ENCODE data around the gene COPZ2.
"Not testable (repeated sequence)": the region's sequence is repeated elsewhere in the genome, so short reads cannot be mapped to it uniquely, and the experiment has no call there.

Gene COPZ2

DNA sequence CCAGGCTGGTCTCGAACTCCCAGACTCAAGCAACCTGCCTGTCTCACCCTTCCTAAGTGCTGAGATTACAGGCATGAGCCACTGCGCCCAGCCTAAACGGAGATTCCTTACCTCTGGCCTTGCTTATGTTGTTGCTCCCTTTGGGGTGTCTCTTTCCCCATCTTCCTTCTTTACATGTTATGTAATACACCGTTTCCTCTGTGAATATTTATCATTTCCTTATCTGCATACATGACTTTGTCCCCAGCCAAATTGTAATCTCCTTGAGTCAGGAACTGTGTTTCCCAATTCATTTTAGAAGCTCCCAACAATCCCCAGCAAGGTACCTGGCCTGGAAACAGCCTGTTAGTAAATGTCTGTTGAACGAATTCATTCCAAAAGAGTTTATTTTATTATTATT, 15.7 kb downstream of the COPZ2 start:
- Histone ChIP-seq H3K27me3 (replicated peaks; ENCODE audit: control insufficient read depth, insufficient read depth, low read length) (no peaks in the 10 kb centered on the region; the same call in 1 of the 2 replicates), H3K4me3 (replicated peaks; ENCODE audit: low read depth, low read length) (no peak overlapping the region), H3K36me3 (ENCODE audit: control insufficient read depth, insufficient read depth, low read length) (no peaks in the 10 kb centered on the region)
- TF ChIP-seq, protein P1, sequence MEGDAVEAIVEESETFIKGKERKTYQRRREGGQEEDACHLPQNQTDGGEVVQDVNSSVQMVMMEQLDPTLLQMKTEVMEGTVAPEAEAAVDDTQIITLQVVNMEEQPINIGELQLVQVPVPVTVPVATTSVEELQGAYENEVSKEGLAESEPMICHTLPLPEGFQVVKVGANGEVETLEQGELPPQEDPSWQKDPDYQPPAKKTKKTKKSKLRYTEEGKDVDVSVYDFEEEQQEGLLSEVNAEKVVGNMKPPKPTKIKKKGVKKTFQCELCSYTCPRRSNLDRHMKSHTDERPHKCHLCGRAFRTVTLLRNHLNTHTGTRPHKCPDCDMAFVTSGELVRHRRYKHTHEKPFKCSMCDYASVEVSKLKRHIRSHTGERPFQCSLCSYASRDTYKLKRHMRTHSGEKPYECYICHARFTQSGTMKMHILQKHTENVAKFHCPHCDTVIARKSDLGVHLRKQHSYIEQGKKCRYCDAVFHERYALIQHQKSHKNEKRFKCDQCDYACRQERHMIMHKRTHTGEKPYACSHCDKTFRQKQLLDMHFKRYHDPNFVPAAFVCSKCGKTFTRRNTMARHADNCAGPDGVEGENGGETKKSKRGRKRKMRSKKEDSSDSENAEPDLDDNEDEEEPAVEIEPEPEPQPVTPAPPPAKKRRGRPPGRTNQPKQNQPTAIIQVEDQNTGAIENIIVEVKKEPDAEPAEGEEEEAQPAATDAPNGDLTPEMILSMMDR (IDR thresholded peaks at IDR 0.05; ENCODE audit: insufficient read depth, low read length, poor library complexity, severe bottlenecking) = no peak
- DNase-seq (ENCODE audit: extremely low read depth, insufficient read length) = no peak

DNA sequence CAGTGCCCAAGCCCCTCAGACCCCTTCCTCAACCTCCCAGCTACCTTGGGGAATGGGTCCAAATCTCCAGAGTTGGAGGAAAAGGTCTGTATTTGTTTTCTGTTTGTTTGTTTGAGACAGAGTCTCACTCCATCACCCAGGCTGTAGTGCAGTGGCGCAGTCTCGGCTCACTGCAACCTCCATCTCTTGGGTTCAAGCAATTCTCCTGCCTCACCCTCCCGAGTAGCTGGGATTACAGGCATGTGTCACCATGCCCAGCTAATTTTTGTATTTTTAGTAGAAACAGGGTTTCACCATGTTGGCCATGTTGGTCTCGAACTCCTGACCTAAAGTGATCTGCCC, 19.8 kb downstream of the COPZ2 start:
- not testable (repeated sequence) for H3K4me3 ChIP-seq (replicated peaks; ENCODE audit: low read depth, low read length); DNase-seq (ENCODE audit: extremely low read depth, insufficient read length); H3K27me3 ChIP-seq (replicated peaks; ENCODE audit: control insufficient read depth, insufficient read depth, low read length); H3K36me3 ChIP-seq (ENCODE audit: control insufficient read depth, insufficient read depth, low read length)

DNA sequence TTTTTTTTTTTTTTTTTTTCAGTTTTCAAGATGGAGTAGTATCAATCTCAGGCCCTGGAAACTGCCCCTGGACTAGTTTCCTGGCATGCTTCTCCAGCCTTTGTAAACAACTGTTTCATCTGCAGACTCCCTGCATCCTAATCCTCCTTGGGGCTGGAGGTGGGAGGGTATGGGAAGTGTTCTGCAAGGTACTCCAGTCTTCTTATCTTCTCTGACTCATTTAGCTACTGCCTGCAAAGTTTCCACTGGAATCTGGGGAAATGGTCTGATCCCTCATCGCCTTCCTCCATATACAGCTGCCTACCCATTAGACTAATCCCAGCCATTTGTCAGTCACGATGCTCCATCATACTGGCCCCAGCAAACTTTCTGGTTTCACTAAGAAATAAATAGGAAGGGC, 21.5 kb downstream of the COPZ2 start:
- DNase-seq (ENCODE audit: extremely low read depth, insufficient read length) = no peak
- Histone ChIP-seq H3K27me3 (replicated peaks; ENCODE audit: control insufficient read depth, insufficient read depth, low read length) (no peaks in the 10 kb centered on the region; the same call in 1 of the 2 replicates), H3K36me3 (ENCODE audit: control insufficient read depth, insufficient read depth, low read length) (no peaks in the 10 kb centered on the region), H3K4me3 (replicated peaks; ENCODE audit: low read depth, low read length) (no peak overlapping the region)
- TF ChIP-seq, protein P1 (IDR thresholded peaks at IDR 0.05; ENCODE audit: insufficient read depth, low read length, poor library complexity, severe bottlenecking) = no peak

DNA sequence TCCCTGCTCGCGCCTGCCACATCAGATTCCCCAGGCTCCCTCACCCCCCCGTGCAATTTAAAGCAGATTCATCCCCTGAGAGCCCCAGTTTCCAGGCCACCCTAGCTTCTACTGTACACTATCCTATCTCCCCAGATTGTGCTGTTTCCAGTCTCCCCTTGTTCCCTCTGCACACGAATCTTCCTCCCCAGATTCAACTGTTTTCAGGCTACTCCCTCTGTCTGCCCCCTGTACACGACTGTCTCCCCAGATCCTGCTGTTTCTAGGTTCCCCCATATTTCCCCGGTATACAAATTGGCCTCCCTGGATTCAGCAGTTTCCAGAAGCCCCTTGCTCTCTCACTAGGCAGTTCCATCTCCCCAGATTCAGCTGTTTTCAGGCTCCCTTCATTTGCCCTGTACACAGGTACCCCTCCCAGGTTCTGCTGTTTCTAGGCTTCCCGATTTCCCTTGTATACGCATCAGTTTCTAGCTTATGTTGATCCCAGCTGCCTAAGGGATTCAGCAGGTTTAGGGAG, 22.9 kb downstream of the COPZ2 start:
- Histone ChIP-seq H3K4me3 (replicated peaks; ENCODE audit: low read depth, low read length) (no peak overlapping the region), H3K27me3 (replicated peaks; ENCODE audit: control insufficient read depth, insufficient read depth, low read length) (no peaks in the 10 kb centered on the region; the same call in 1 of the 2 replicates), H3K36me3 (ENCODE audit: control insufficient read depth, insufficient read depth, low read length) (no peaks in the 10 kb centered on the region)
- no peak for DNase-seq (ENCODE audit: extremely low read depth, insufficient read length)
- TF ChIP-seq, protein P1 (IDR thresholded peaks at IDR 0.05; ENCODE audit: insufficient read depth, low read length, poor library complexity, severe bottlenecking) = no peak

DNA sequence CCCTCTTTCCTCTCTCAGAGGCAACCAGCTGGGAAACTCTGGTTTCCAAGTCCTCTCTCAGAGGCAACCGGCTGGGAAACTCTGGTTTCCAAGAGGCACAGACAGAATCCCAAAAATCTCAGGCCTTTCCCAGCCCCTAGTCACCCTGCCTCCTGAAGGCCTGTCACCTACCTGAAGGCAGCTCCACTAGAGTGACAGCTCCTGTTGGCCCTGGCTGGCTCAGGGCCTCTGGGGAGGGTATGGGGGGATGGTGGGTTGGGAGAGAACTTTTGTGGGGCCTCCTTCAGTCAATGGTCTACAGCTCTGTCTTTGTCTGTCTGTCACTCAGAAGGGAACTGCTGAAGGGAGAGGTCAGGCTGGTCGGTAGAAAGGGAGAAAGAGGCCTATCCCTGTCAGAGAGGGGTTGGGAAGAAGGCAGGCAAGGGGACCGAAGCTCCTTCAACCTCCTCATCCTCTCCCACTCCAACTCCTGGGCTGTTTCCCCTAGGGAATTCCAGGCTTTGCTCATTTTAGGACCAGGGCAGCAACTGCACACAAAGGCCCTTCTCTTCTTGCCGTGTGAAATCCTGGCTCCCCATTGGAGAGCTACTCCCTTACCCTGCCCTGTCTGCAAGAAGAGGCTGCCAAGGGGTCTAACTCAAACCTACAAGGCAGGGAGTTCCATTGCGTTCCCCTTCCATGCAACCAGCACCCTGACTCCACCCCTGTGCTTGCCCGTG, 23.6 kb downstream of the COPZ2 start:
- no peak for DNase-seq (ENCODE audit: extremely low read depth, insufficient read length)
- no peak overlapping the region for H3K4me3 ChIP-seq (replicated peaks; ENCODE audit: low read depth, low read length)
- no peaks in the 10 kb centered on the region for H3K36me3 ChIP-seq (ENCODE audit: control insufficient read depth, insufficient read depth, low read length)
- TF ChIP-seq, protein P1 (IDR thresholded peaks at IDR 0.05; ENCODE audit: insufficient read depth, low read length, poor library complexity, severe bottlenecking) = no peak
- H3K27me3 ChIP-seq (replicated peaks; ENCODE audit: control insufficient read depth, insufficient read depth, low read length) = no peaks in the 10 kb centered on the region; the same call in 1 of the 2 replicates

DNA sequence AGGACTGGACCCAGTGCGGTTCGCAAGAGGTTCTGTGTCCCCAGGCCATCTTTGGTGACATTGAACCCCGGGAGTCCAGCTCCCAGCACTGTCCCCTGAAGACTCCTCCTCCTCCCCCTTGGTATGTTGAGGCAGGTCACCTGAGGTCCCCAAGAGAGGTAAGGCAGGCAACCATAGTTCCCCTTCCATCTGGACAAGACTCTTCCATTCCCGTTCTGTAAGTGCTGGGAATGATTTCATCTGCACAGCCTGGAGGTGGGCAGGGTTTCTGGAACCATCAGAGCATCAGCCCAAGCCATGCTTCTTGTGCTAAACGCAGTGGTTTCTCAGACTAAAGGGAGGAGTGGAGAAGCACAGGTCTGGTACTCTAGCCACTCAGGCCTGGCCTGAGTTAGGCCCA, 24.9 kb downstream of the COPZ2 start:
- no peak overlapping the region for H3K4me3 ChIP-seq (replicated peaks; ENCODE audit: low read depth, low read length)
- no peaks in the 10 kb centered on the region for H3K36me3 ChIP-seq (ENCODE audit: control insufficient read depth, insufficient read depth, low read length)
- no peaks in the 10 kb centered on the region; the same call in 1 of the 2 replicates for H3K27me3 ChIP-seq (replicated peaks; ENCODE audit: control insufficient read depth, insufficient read depth, low read length)
- no peak for DNase-seq (ENCODE audit: extremely low read depth, insufficient read length)
- TF ChIP-seq, protein P1 (IDR thresholded peaks at IDR 0.05; ENCODE audit: insufficient read depth, low read length, poor library complexity, severe bottlenecking) = no peak

Measured in GM06990 (cell line).